K562 (cell line): ENCODE measurements around the gene BAD. TPM values are rescaled to one million over a fixed set of nuclear protein-coding genes. Genes with fewer than 3 reads are reported as not detected.

Source experiments
- AFF1 ChIP-seq, 2 experiments: fragments of 450-650 bp; IDR thresholded peaks; 2 replicates each; pipeline ENCODE4 v1.6.1; 2018; ENCODE audit warnings: mild to moderate bottlenecking in 2 of 2, low read depth in 1 of 2; ENCODE audit not compliant: partially characterized antibody in 2 of 2
- EGR1 ChIP-seq: fragments of 450-650 bp; conservative IDR thresholded peaks from 2 replicates; pipeline ENCODE4 v1.6.1; 2017; ENCODE audit warnings: mild to moderate bottlenecking
- EP300 ChIP-seq: IDR thresholded peaks from 2 replicates; pipeline ENCODE4 v1.6.1; 2012; ENCODE audit warnings: low read length, improper control_type of control experiment
- ETS1 ChIP-seq: conservative IDR thresholded peaks from 2 replicates; pipeline ENCODE4 v1.6.1; 2011; ENCODE audit warnings: low read depth, mild to moderate bottlenecking, low read length; ENCODE audit not compliant: control insufficient read depth
- FOXP1 ChIP-seq: sonication (generic); formaldehyde crosslinking; IDR thresholded peaks from 2 replicates; pipeline ENCODE4 v1.8.0; 2022; ENCODE audit warnings: mild to moderate bottlenecking, missing genetic modification reagents
- MAZ ChIP-seq, 2 experiments: fragments of 450-650 bp in 1 of 2; sonication (generic) in 1 of 2; formaldehyde crosslinking; IDR thresholded peaks in 1 of 2; conservative IDR thresholded peaks in 1 of 2; 2 replicates each; pipeline versions ENCODE4 v1.4.0 to v1.5.0; 2020; ENCODE audit warnings: mild to moderate bottlenecking in 1 of 2, missing genetic modification reagents in 1 of 2
- MEF2A ChIP-seq: IDR thresholded peaks from 2 replicates; pipeline ENCODE4 v1.6.1; 2011; ENCODE audit warnings: low read depth, mild to moderate bottlenecking, low read length, moderate library complexity; ENCODE audit not compliant: control insufficient read depth
- MTA3 ChIP-seq: fragments of 450-650 bp; formaldehyde crosslinking; IDR thresholded peaks from 2 replicates; pipeline ENCODE4 v1.6.1; 2017; ENCODE audit warnings: mild to moderate bottlenecking, borderline replicate concordance
- NR1H2 ChIP-seq: sonication (generic); formaldehyde crosslinking; IDR thresholded peaks from 2 replicates; pipeline ENCODE4 v1.4.0; 2020; ENCODE audit warnings: mild to moderate bottlenecking, missing genetic modification reagents
- PBX2 ChIP-seq, 2 experiments: IDR thresholded peaks in 1 of 2; conservative IDR thresholded peaks in 1 of 2; 2 replicates each; pipeline ENCODE4 v1.6.1; 2016; ENCODE audit warnings: low read depth in 2 of 2, mild to moderate bottlenecking in 1 of 2, missing compliant biosample characterization in 1 of 2, missing genetic modification characterization in 1 of 2, moderate library complexity in 1 of 2
- PHF20 ChIP-seq: fragments of 450-650 bp; IDR thresholded peaks from 2 replicates; pipeline ENCODE4 v1.6.1; 2018; ENCODE audit not compliant: partially characterized antibody
- TCF15 ChIP-seq: fragments of 250-450 bp; sonication (Bioruptor Pico); IDR thresholded peaks from 2 replicates; pipeline ENCODE4 v1.8.0; 2022; ENCODE audit warnings: moderate library complexity, mild to moderate bottlenecking, inconsistent platforms
- ZBTB9 ChIP-seq: fragments of 450-650 bp; formaldehyde crosslinking; IDR thresholded peaks from 2 replicates; pipeline ENCODE4 v1.4.0; 2020; ENCODE audit warnings: mild to moderate bottlenecking, moderate library complexity
- ZNF143 ChIP-seq: sonication (generic); formaldehyde crosslinking; IDR thresholded peaks from 2 replicates; pipeline ENCODE4 v1.9.0; 2022; ENCODE audit warnings: mild to moderate bottlenecking, missing genetic modification reagents
- ZNF175 ChIP-seq: fragments of 200-800 bp; sonication (Bioruptor generic); IDR thresholded peaks from 2 replicates; pipeline ENCODE4 v1.6.1; 2016; ENCODE audit warnings: low read depth, mild to moderate bottlenecking, missing genetic modification characterization, missing compliant biosample characterization
- ZNF583 ChIP-seq: fragments of 250-450 bp; sonication (Bioruptor Pico); IDR thresholded peaks from 2 replicates; pipeline ENCODE4 v1.4.0; 2020
- polyA plus RNA-seq, 8 experiments: library from polyadenylated mRNA; depleted of rRNA in 4 of 8; stranded (reverse) in 5 of 8; unstranded in 3 of 8; fragments of >200 nt; fragmentation: Nextera tagmentation in 2 of 8; fragmentation: Illumina TruSeq in 1 of 8; extraction: Ambion mirVana in 2 of 8; extraction: Trizol in 1 of 8; gene quantifications; 2 replicates each; pipeline versions ENCODE4 v1.2.1 to v1.2.3, GENCODE V29; 2011 to 2014; ENCODE audit warnings: inconsistent platforms in 1 of 8, missing spikeins in 1 of 8
- total RNA-seq, 7 experiments: library from RNA; depleted of rRNA in 6 of 7; stranded (reverse); fragments of >200 nt in 6 of 7; fragmentation: Illumina TruSeq in 2 of 7; extraction: Trizol in 2 of 7; gene quantifications; 2 replicates each; pipeline versions ENCODE4 v1.2.1 to v1.2.3, GENCODE V29; 2011 to 2021; ENCODE audit warnings: low replicate concordance in 1 of 7

The BAD gene
- total and polyA plus RNA-seq, 9 of the 15 experiments (the other 6 are each of a cell fraction or from before 2014, with no cell fraction given) = 0.61 to 45.6 (median 11.8) TPM

- TF ChIP-seq PBX2 (CRISPR knock-in tag; IDR thresholded peaks at IDR 0.05; ENCODE audit: low read depth) = no peak
- no peak for TF ChIP-seq PBX2 (tag; conservative IDR thresholded peaks at IDR 0.05; ENCODE audit: low read depth)
- TF ChIP-seq EGR1 = peak; percentile 28; the same call in 1 of the 2 replicates
- TF ChIP-seq FOXP1 = peak; percentile 88; the same call in 1 of the 2 replicates
- no peak for TF ChIP-seq ZNF175 (CRISPR knock-in tag)
- TF ChIP-seq ZBTB9 = peak; percentile 40; the same call in 1 of the 2 replicates
- peak; percentile 28; the same call in 1 of the 2 replicates for TF ChIP-seq TCF15 (CRISPR knock-in tag)
- TF ChIP-seq PHF20 = peak; percentile 4
- 0 out of 2 replicates have a peak, but pooled peaks have one; percentile 14 for TF ChIP-seq MTA3
- TF ChIP-seq NR1H2 = 0 out of 2 replicates have a peak, but pooled peaks have one; percentile 7
- TF ChIP-seq ZNF583 (CRISPR knock-in tag) = 0 out of 2 replicates have a peak, but pooled peaks have one; percentile 20
- 0 out of 2 replicates have a peak, but pooled peaks have one; percentile 41 for TF ChIP-seq ETS1
- TF ChIP-seq AFF1 (IDR thresholded peaks at IDR 0.05; ENCODE audit: low read depth in 1 of 2, partially characterized antibody in 2 of 2) = no peak
- no peak for TF ChIP-seq MEF2A
- TF ChIP-seq EP300 = no peak
- TF ChIP-seq ZNF143 (CRISPR knock-in tag) = 0 out of 2 replicates have a peak, but pooled peaks have one; percentile 43
- TF ChIP-seq MAZ (CRISPR knock-in tag; conservative IDR thresholded peaks at IDR 0.05 in 1 of 2, IDR thresholded peaks at IDR 0.05 in 1 of 2) = peak in 1 of 2 experiments; percentile 37; a peak in 3 of 4 replicates
Measured at GRCh38 chr11:64226507-64227051, 57.9 kb downstream of the BAD start (continued).
